Pancreas (tissue), 10 donors: ENCODE results near the gene RTN4. TPM values are rescaled to one million over a fixed set of nuclear protein-coding genes. Genes with fewer than 3 reads are reported as not detected.

Source experiments
- ATAC-seq, 4 donors: fragments of 200-7000 bp; cut with Tn5 transposase; one replicate each; pipeline versions ENCODE4 v1.8.0 to v1.9.1; 2020; ENCODE audit warnings: mild to moderate bottlenecking in 4 of 4, moderate library complexity in 4 of 4
- DNase-seq, 6 donors: peaks; one replicate each; pipeline ENCODE4 v3.0.0-alpha.2; 2020
- FAIRE-seq: peaks from 2 replicates; lab custom pipeline; 2012; peaks lifted over from hg19 to GRCh38; lab: Jason Lieb, UNC
- H3K27ac ChIP-seq, 4 donors: fragments of 200-600 bp; sonication (generic); 1 replicate in 3 of 4; 2 replicates in 1 of 4; pipeline versions ENCODE4 v1.5.0 to v1.8.0; 2020
- H3K27me3 ChIP-seq, 4 donors: fragments of 200-600 bp; one replicate each; pipeline ENCODE4 v1.8.0; 2021
- H3K36me3 ChIP-seq, 3 donors: fragments of 200-600 bp; sonication (generic) in 1 of 3; one replicate each; pipeline versions ENCODE4 v1.5.0 to v1.8.0; 2020 to 2021
- H3K4me1 ChIP-seq, 3 donors: fragments of 200-600 bp; one replicate each; pipeline ENCODE4 v1.8.0; 2021
- H3K4me3 ChIP-seq, 4 donors: fragments of 200-600 bp; sonication (generic) in 2 of 4; one replicate each; pipeline versions ENCODE4 v1.5.0 to v1.8.0; 2020 to 2021
- H3K9me3 ChIP-seq, 4 donors: fragments of 200-600 bp; one replicate each; pipeline ENCODE4 v1.8.0; 2021
- CTCF ChIP-seq, 4 donors: fragments of 200-600 bp; sonication (generic) in 3 of 4; IDR thresholded peaks; one replicate each; pipeline versions ENCODE4 v1.5.0 to v1.8.0; 2021; ENCODE audit warnings: antibody characterized with exemption in 4 of 4
- WGBS, 2 donors: extraction: QIAGEN DNeasy Blood & Tissue Kit; methylation state at CpG; one replicate each; pipeline ENCODE4 v1.1.7; 2013; 5-methylcytosine and 5-hydroxymethylcytosine counted together
- intact Hi-C, 3 donors: fragments of 100-400 bp; cut with DNase I; formaldehyde crosslinking; loops; one replicate each; pipeline versions ENCODE4 v1.11.1 to v1.14.2; 2022
- polyA plus RNA-seq, 2 donors: library from polyadenylated mRNA; stranded (reverse); fragments of 200-250 nt; gene quantifications; one replicate each; pipeline ENCODE4 v1.2.3, GENCODE V29; 2013
- total RNA-seq, 6 donors: library from RNA; stranded (reverse); fragmentation: NEBNext Ultra II Directional in 4 of 6; extraction: Animal tissue kit (Norgen Biotek cat#: 25700) in 4 of 6; gene quantifications; one replicate each; pipeline versions ENCODE4 v1.2.1 to v1.2.4, GENCODE V29; 2021 to 2023
- donor health status: healthy with polysubstance abuse.
- donor health status: DM: no; HTN: no; CAD: no; lungs with moderate emphysema.
- donor health status: DM: no; HTN: no; CAD: no.
- donor health status: control.
- donor health status: control.
- donor health status: Bipolar disorder and iron deficiency.
- donor health status: DM: yes; HTN: yes; CAD: no.
- donor health status: DM: no; HTN: no; CAD: no.
- donor health status: DM: no; HTN: no; CAD: no.
- donor health status: DM: yes; HTN: yes; CAD: no.

RTN4 gene
- total and polyA plus RNA-seq, 8 donors: 38.3 to 105 (median 77.3) TPM

- Histone ChIP-seq H3K27ac (peak overlapping the region in 3 of 4 donors; percentile 30 to 71 (median 58)), H3K4me3 (peak overlapping the region in 1 of 4 donors; percentile 15), H3K27me3 (no peaks in the 10 kb centered on the region), H3K9me3 (no peaks in the 10 kb centered on the region), H3K36me3 (no peaks in the 10 kb centered on the region), H3K4me1 (peaks cover 46 to 73% (median 64%) of the 10 kb centered on the region in 3 donors)
- TF ChIP-seq CTCF (IDR thresholded peaks at IDR 0.05): no peak
- no peak for FAIRE-seq
- intact Hi-C loops: no loop called here
- DNase-seq: peak in 4 of 6 donors; percentile 65 to 85 (median 80)
- peak; percentile 81 to 90 (median 88) for ATAC-seq
- 16 to 19% methylated on average over 4 of the region's 4 CpGs for WGBS, 2 donors
These were observed 70.8 kb downstream of the RTN4 start for GRCh38 chr2:54979321-54980044.

GRCh38 chr2:54977149-54977548, 73.1 kb downstream of the RTN4 start:
- H3K9me3 ChIP-seq: no peaks in the 10 kb centered on the region

GRCh38 chr2:54975598-54976492, 74.4 kb downstream of the RTN4 start:
- peaks cover 32 to 49% (median 48%) of the 10 kb centered on the region in 3 donors for H3K4me1 ChIP-seq
- no peak overlapping the region for H3K4me3 ChIP-seq
- WGBS, 2 donors: 74 to 76% methylated on average over 4 of the region's 4 CpGs
- DNase-seq: no peak
- H3K27ac ChIP-seq: no peak overlapping the region
- no peak for FAIRE-seq
- no peaks in the 10 kb centered on the region for H3K27me3 ChIP-seq
- H3K9me3 ChIP-seq: no peaks in the 10 kb centered on the region
- ATAC-seq: no peak
- TF ChIP-seq CTCF (IDR thresholded peaks at IDR 0.05): no peak
- H3K36me3 ChIP-seq: no peaks in the 10 kb centered on the region
- intact Hi-C loops: no loop called here

More at GRCh38 chr2:54977149-54977548, 73.1 kb downstream of the RTN4 start:
- no peak for DNase-seq
- intact Hi-C loops: no loop called here
- TF ChIP-seq CTCF (IDR thresholded peaks at IDR 0.05): no peak
- H3K27me3 ChIP-seq: no peaks in the 10 kb centered on the region
- H3K4me3 ChIP-seq: no peak overlapping the region
- no peak for FAIRE-seq
- H3K4me1 ChIP-seq: peaks cover 42 to 59% (median 52%) of the 10 kb centered on the region in 3 donors
- peak overlapping the region in 1 of 4 donors; percentile 39 for H3K27ac ChIP-seq
- H3K36me3 ChIP-seq: no peaks in the 10 kb centered on the region
- WGBS, 2 donors: 23 to 35% methylated on average over 2 of the region's 2 CpGs
- ATAC-seq: peak in 3 of 4 donors; percentile 13 to 30 (median 21)

GRCh38 chr2:54975175-54975574, 75.1 kb downstream of the RTN4 start:
- Histone ChIP-seq H3K4me3 (no peak overlapping the region), H3K27me3 (no peaks in the 10 kb centered on the region), H3K4me1 (peaks cover 26 to 43% (median 41%) of the 10 kb centered on the region in 3 donors), H3K36me3 (no peaks in the 10 kb centered on the region), H3K9me3 (no peaks in the 10 kb centered on the region), H3K27ac (no peak overlapping the region)
- no peak for TF ChIP-seq CTCF (IDR thresholded peaks at IDR 0.05)
- no peak for ATAC-seq
- intact Hi-C loops: no loop called here
- WGBS, 2 donors: 54 to 56% methylated on average over 2 of the region's 2 CpGs
- FAIRE-seq: no peak
- no peak for DNase-seq
